Adrenal gland (tissue), 12 donors: ENCODE data around the gene PSD2. TPM values are rescaled to one million over a fixed set of nuclear protein-coding genes. Genes with fewer than 3 reads are reported as not detected.
A peak's percentile ranks its signal among the peaks of the same experiment; 100 is the strongest.

Experiments used
- DNase-seq, 7 donors: peaks; one replicate each; pipeline ENCODE4 v3.0.0-alpha.2; 2019 to 2020
- H3K27ac ChIP-seq, 5 donors: fragments of 200-600 bp; sonication (generic) in 4 of 5; 1 replicate in 3 of 5; 2 replicates in 2 of 5; pipeline versions ENCODE4 v1.5.1 to v1.8.0; 2016 to 2020; ENCODE audit warnings: mild to moderate bottlenecking in 1 of 5
- H3K27me3 ChIP-seq: fragments of 200-600 bp; 2 replicates; pipeline ENCODE4 v1.8.0; 2021
- H3K36me3 ChIP-seq, 2 donors: fragments of 200-600 bp; replicated peaks in 1 of 2; 1 replicate in 1 of 2; 2 replicates in 1 of 2; pipeline versions ENCODE4 v1.5.1 to v1.8.0; 2018 to 2022
- H3K4me1 ChIP-seq, 2 donors: fragments of 200-600 bp; replicated peaks in 1 of 2; 1 replicate in 1 of 2; 2 replicates in 1 of 2; pipeline versions ENCODE4 v1.5.1 to v1.8.0; 2018 to 2021
- H3K4me3 ChIP-seq, 4 donors: fragments of 200-600 bp; sonication (generic) in 3 of 4; one replicate each; pipeline ENCODE4 v1.5.1; 2016 to 2018
- H3K9me3 ChIP-seq, 3 donors: fragments of 200-600 bp; sonication (generic) in 1 of 3; replicated peaks in 1 of 3; 1 replicate in 2 of 3; 2 replicates in 1 of 3; pipeline versions ENCODE4 v1.5.1 to v1.8.0; 2016 to 2021
- POLR2A ChIP-seq, 2 donors: fragments of 450-650 bp; IDR thresholded peaks; one replicate each; pipeline ENCODE4 v1.6.1; 2017; ENCODE audit warnings: antibody characterized with exemption in 2 of 2, mild to moderate bottlenecking in 2 of 2, moderate library complexity in 1 of 2
- WGBS, 4 donors: extraction: QIAGEN DNeasy Blood & Tissue Kit in 2 of 4; methylation state at CpG; one replicate each; pipeline versions ENCODE4 v1.1.5 to v1.1.7; 2013 to 2017; 5-methylcytosine and 5-hydroxymethylcytosine counted together
- intact Hi-C, 2 donors: fragments of 100-400 bp; cut with DNase I; formaldehyde crosslinking; loops; one replicate each; pipeline versions ENCODE4 v1.14.1 to v1.15.0; 2022 to 2023
- polyA plus RNA-seq, 3 donors: library from polyadenylated mRNA; stranded (reverse); fragments of 200-250 nt in 2 of 3; fragments of 350-450 nt in 1 of 3; fragmentation: Illumina TruSeq in 1 of 3; extraction: RNeasy Lipid Tissue Mini Kit (QIAGEN cat#74804) in 1 of 3; gene quantifications; one replicate each; pipeline ENCODE4 v1.2.3, GENCODE V29; 2013 to 2014
- total RNA-seq, 9 donors: library from RNA; depleted of rRNA in 4 of 9; stranded (reverse); fragments of >200 nt in 4 of 9; fragments of 120-200 nt in 1 of 9; fragmentation: NEBNext Ultra II Directional in 1 of 9; extraction: Animal tissue kit (Norgen Biotek cat#: 25700) in 1 of 9; gene quantifications; one replicate each; pipeline versions ENCODE4 v1.1.0 to v1.2.4, GENCODE V29; 2013 to 2023
- TF ChIP-seq, protein P1 (sequence below), 6 experiments: fragments of 450-650 bp in 4 of 6; fragments of 200-600 bp in 2 of 6; sonication (generic) in 1 of 6; IDR thresholded peaks; 1 replicate in 5 of 6; 2 replicates in 1 of 6; pipeline versions ENCODE4 v1.5.1 to v1.8.0; 2016 to 2021; ENCODE audit warnings: antibody characterized with exemption in 6 of 6, mild to moderate bottlenecking in 2 of 6, moderate library complexity in 1 of 6
- donor health status: healthy with polysubstance abuse.
- donor health status: Bipolar disorder and iron deficiency.
- donor health status: DM: yes; HTN: yes; CAD: no.
- donor health status: DM: no; HTN: no; CAD: no.
- donor health status: DM: no; HTN: no; CAD: no.
- donor health status: DM: yes; HTN: yes; CAD: no.

The PSD2 gene
- total and polyA plus RNA-seq, 12 donors: 0.11 to 0.46 (median 0.24) TPM; not detected in 5

- no peak overlapping the region for H3K4me3 ChIP-seq
- H3K36me3 ChIP-seq: no peaks in the 10 kb centered on the region
- WGBS, 4 donors: 13 to 28% (median 19%) methylated on average over 19 to 52 of the region's 52 CpGs
- intact Hi-C loops: no loop called here
- no peaks in the 10 kb centered on the region for H3K9me3 ChIP-seq
- DNase-seq: peak in 1 of 7 donors; percentile 15
- TF ChIP-seq, protein P1, sequence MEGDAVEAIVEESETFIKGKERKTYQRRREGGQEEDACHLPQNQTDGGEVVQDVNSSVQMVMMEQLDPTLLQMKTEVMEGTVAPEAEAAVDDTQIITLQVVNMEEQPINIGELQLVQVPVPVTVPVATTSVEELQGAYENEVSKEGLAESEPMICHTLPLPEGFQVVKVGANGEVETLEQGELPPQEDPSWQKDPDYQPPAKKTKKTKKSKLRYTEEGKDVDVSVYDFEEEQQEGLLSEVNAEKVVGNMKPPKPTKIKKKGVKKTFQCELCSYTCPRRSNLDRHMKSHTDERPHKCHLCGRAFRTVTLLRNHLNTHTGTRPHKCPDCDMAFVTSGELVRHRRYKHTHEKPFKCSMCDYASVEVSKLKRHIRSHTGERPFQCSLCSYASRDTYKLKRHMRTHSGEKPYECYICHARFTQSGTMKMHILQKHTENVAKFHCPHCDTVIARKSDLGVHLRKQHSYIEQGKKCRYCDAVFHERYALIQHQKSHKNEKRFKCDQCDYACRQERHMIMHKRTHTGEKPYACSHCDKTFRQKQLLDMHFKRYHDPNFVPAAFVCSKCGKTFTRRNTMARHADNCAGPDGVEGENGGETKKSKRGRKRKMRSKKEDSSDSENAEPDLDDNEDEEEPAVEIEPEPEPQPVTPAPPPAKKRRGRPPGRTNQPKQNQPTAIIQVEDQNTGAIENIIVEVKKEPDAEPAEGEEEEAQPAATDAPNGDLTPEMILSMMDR (IDR thresholded peaks at IDR 0.05): no peak
- no peak for TF ChIP-seq POLR2A (IDR thresholded peaks at IDR 0.05)
- peaks cover 6 to 30% of the 10 kb centered on the region in 2 donors for H3K4me1 ChIP-seq
- peaks cover 25% of the 10 kb centered on the region for H3K27me3 ChIP-seq
- no peak overlapping the region for H3K27ac ChIP-seq
Observed at GRCh38 chr5:139755892-139756671, 39.5 kb upstream of the PSD2 start.

- Histone ChIP-seq H3K36me3 (no peaks in the 10 kb centered on the region), H3K27ac (no peak overlapping the region), H3K27me3 (peaks cover 25% of the 10 kb centered on the region), H3K9me3 (no peaks in the 10 kb centered on the region), H3K4me3 (no peak overlapping the region), H3K4me1 (peaks cover 6 to 30% of the 10 kb centered on the region in 2 donors)
- DNase-seq: no peak
- 95 to 100% (median 98%) methylated on average over 2 of the region's 2 CpGs for WGBS, 4 donors
- no peak for TF ChIP-seq POLR2A (IDR thresholded peaks at IDR 0.05)
- TF ChIP-seq, protein P1 (IDR thresholded peaks at IDR 0.05): no peak
- intact Hi-C loops: no loop called here
Observed at GRCh38 chr5:139756971-139757370, 38.6 kb upstream of the PSD2 start.

DNA sequence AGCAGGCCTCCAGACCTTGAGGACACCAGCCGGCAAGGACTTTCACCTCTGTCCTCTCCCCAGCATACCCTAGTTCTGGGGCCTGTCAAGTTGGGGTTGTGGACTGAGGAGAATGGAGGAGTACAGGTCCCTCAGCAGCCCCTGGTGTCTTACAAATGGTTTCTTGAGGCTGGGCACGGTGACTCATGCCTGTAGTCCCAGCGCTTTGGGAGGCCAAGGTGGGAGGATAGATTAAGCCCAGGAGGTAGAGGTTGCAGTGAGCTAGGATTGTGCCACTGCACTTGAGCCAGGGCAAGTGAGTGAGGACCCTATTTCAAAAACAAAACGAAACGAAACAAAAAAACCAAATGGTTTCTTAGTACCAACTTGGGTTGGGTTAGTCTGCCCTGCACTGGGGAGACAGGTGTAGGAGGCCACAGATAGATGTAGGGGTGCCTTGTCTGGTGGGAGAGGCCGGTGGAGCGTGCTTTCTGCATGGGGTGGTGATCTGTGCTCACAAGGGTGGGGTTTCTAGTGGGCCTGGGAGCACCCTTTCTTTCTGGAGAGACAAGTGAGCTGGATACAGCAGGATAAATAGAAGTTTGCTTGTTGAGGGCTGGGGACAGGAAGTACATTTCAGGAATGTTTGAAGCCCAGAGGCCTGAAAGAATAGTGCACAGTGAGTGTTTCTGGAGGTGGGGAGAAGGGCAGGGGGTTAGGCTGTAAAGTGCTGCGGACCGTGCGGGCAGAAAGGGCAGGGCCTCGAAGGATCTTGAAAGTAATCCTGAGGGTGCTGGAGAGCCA lies 37.7 kb upstream of the PSD2 start:
- TF ChIP-seq, protein P1 (IDR thresholded peaks at IDR 0.05): no peak
- no peak for TF ChIP-seq POLR2A (IDR thresholded peaks at IDR 0.05)
- Histone ChIP-seq H3K27me3 (peaks cover 21% of the 10 kb centered on the region), H3K9me3 (no peaks in the 10 kb centered on the region), H3K4me3 (no peak overlapping the region), H3K36me3 (no peaks in the 10 kb centered on the region), H3K27ac (no peak overlapping the region), H3K4me1 (peaks cover 6 to 30% of the 10 kb centered on the region in 2 donors)
- no peak for DNase-seq
- 89 to 96% (median 91%) methylated on average over 11 of the region's 11 CpGs for WGBS, 4 donors
- intact Hi-C loops: no loop called here

GRCh38 chr5:139758510-139759075 lies 37.0 kb upstream of the PSD2 start:
- DNase-seq: no peak
- peaks cover 6 to 30% of the 10 kb centered on the region in 2 donors for H3K4me1 ChIP-seq
- no peaks in the 10 kb centered on the region for H3K9me3 ChIP-seq
- peaks cover 21% of the 10 kb centered on the region for H3K27me3 ChIP-seq
- 93 to 98% (median 96%) methylated on average over 4 to 7 of the region's 7 CpGs for whole genome bisulfite sequencing, 4 donors
- peak overlapping the region in 2 of 5 donors; percentile 59 to 86 for H3K27ac ChIP-seq
- TF ChIP-seq, protein P1 (IDR thresholded peaks at IDR 0.05): no peak
- intact Hi-C loops: no loop called here
- H3K4me3 ChIP-seq: no peak overlapping the region
- no peaks in the 10 kb centered on the region for H3K36me3 ChIP-seq
